Endothelial cell of umbilical vein (primary cell): ENCODE results near the gene C19orf67. TPM values are rescaled to one million over a fixed set of nuclear protein-coding genes. Genes with fewer than 3 reads are reported as not detected.

Source experiments
- BruUV-seq: library from RNA; stranded (reverse); fragments of 400-500 nt; replicated peaks from 2 replicates; lab custom pipeline; 2021; lab: Mats Ljungman, UMichigan
- CTCF ChIA-PET: fragments of 300-600, 350-600 bp; sonication (Branson Sonifier 250); formaldehyde crosslinking; loops from one replicate; lab custom pipeline; 2021; ENCODE audit warnings: antibody characterized with exemption, inconsistent platforms; lab: Charles Lee
- POLR2A ChIA-PET: fragments of 300-600, 350-600 bp; sonication (Branson Sonifier 250); formaldehyde crosslinking; loops from one replicate; lab custom pipeline; 2021; ENCODE audit warnings: antibody characterized with exemption, inconsistent platforms; lab: Charles Lee
- DNase-seq: peaks from one replicate; pipeline ENCODE4 v3.0.0-alpha.2; 2011; ENCODE audit warnings: low read depth, low spot score
- FAIRE-seq: peaks from 2 replicates; lab custom pipeline; 2011; peaks lifted over from hg19 to GRCh38; lab: Jason Lieb, UNC
- H2AFZ ChIP-seq: 2 replicates; pipeline ENCODE4 v1.6.0; 2012; ENCODE audit warnings: low read depth, low read length, control low read depth, inconsistent platforms
- H3K27ac ChIP-seq: 2 replicates; pipeline ENCODE4 v1.5.1; 2011; ENCODE audit warnings: low read depth, mild to moderate bottlenecking, control low read depth, low read length, moderate library complexity; ENCODE audit not compliant: insufficient read depth
- H3K27me3 ChIP-seq, 2 experiments: 2 replicates each; pipeline versions ENCODE4 v1.6.0 to v1.6.1; 2011; ENCODE audit warnings: low read length in 2 of 2, mixed read lengths in 1 of 2; ENCODE audit not compliant: control insufficient read depth in 2 of 2, insufficient read depth in 2 of 2
- H3K36me3 ChIP-seq, 2 experiments: 2 replicates in 1 of 2; 3 replicates in 1 of 2; pipeline ENCODE4 v1.5.1; 2011; ENCODE audit warnings: low read length in 2 of 2, mild to moderate bottlenecking in 1 of 2, moderate library complexity in 1 of 2; ENCODE audit not compliant: control insufficient read depth in 2 of 2, insufficient read depth in 2 of 2; ENCODE audit errors: extremely low read depth in 1 of 2
- H3K4me1 ChIP-seq: 3 replicates; pipeline ENCODE4 v1.5.1; 2011; ENCODE audit warnings: mild to moderate bottlenecking, low read length; ENCODE audit not compliant: control insufficient read depth, insufficient read depth; ENCODE audit errors: extremely low read depth
- H3K4me2 ChIP-seq: 2 replicates; pipeline ENCODE4 v1.6.1; 2011; ENCODE audit warnings: low read length, control low read depth, mixed read lengths; ENCODE audit not compliant: insufficient read depth
- H3K4me3 ChIP-seq, 3 experiments: fragments of 200-600 bp in 1 of 3; sonication (generic), shearing (Covaris generic) in 1 of 3; replicated peaks in 1 of 3; 2 replicates each; pipeline ENCODE4 v1.5.1; 2011 to 2016; ENCODE audit warnings: control low read depth in 3 of 3, low read length in 3 of 3, mild to moderate bottlenecking in 2 of 3, inconsistent platforms in 1 of 3, low read depth in 1 of 3, moderate library complexity in 1 of 3; ENCODE audit not compliant: insufficient read depth in 1 of 3
- H3K79me2 ChIP-seq: 2 replicates; pipeline ENCODE4 v1.6.0; 2012; ENCODE audit warnings: low read length, inconsistent platforms; ENCODE audit not compliant: control insufficient read depth, insufficient read depth
- H3K9ac ChIP-seq: replicated peaks from 2 replicates; pipeline ENCODE3; 2011; ENCODE audit warnings: low read length, control low read depth; ENCODE audit not compliant: insufficient read depth; ENCODE audit errors: extremely low read depth
- H3K9me1 ChIP-seq: replicated peaks from 3 replicates; pipeline ENCODE4 v1.6.0; 2011; ENCODE audit warnings: mild to moderate bottlenecking, low read length; ENCODE audit not compliant: control insufficient read depth, insufficient read depth; ENCODE audit errors: extremely low read depth
- H3K9me3 ChIP-seq: replicated peaks from 2 replicates; pipeline ENCODE4 v1.5.1; 2012; ENCODE audit warnings: low read length, inconsistent platforms; ENCODE audit not compliant: control insufficient read depth, insufficient read depth
- H4K20me1 ChIP-seq: replicated peaks from 2 replicates; pipeline ENCODE3; 2011; ENCODE audit warnings: mild to moderate bottlenecking, low read length; ENCODE audit not compliant: control insufficient read depth, insufficient read depth; ENCODE audit errors: extremely low read depth
- CTCF ChIP-seq, 2 donors: IDR thresholded peaks; 1 replicate in 1 of 2; 2 replicates in 1 of 2; pipeline ENCODE4 v1.5.1; 2011; ENCODE audit warnings: low read length in 2 of 2, mild to moderate bottlenecking in 2 of 2, moderate library complexity in 2 of 2, control low read depth in 1 of 2, inconsistent platforms in 1 of 2, low read depth in 1 of 2; ENCODE audit not compliant: insufficient read depth in 1 of 2; ENCODE audit errors: extremely low read depth in 1 of 2
- EZH2 ChIP-seq: IDR thresholded peaks from 2 replicates; pipeline ENCODE4 v1.6.1; 2012; ENCODE audit warnings: borderline replicate concordance, low read depth, mild to moderate bottlenecking, moderate library complexity, low read length, inconsistent platforms; ENCODE audit not compliant: severe bottlenecking
- FOS ChIP-seq: IDR thresholded peaks from 2 replicates; pipeline ENCODE4 v1.6.1; 2011; ENCODE audit warnings: mild to moderate bottlenecking, low read length, moderate library complexity, borderline replicate concordance; ENCODE audit not compliant: insufficient read depth
- GATA2 ChIP-seq: IDR thresholded peaks from 2 replicates; pipeline ENCODE4 v1.7.0; 2011; ENCODE audit warnings: low read depth, mild to moderate bottlenecking, moderate library complexity, mixed read lengths, low read length; ENCODE audit not compliant: insufficient read length, insufficient read depth
- JUN ChIP-seq: IDR thresholded peaks from 2 replicates; pipeline ENCODE4 v1.6.1; 2011; ENCODE audit warnings: borderline replicate concordance, low read depth; ENCODE audit not compliant: insufficient read length, insufficient read depth
- MAX ChIP-seq: IDR thresholded peaks from 2 replicates; pipeline ENCODE4 v1.6.1; 2011; ENCODE audit not compliant: insufficient read depth, insufficient read length
- MYC ChIP-seq: IDR thresholded peaks from one replicate; pipeline ENCODE4 v1.6.1; 2011; ENCODE audit warnings: mild to moderate bottlenecking, low read depth, low read length
- POLR2A ChIP-seq: IDR thresholded peaks from 2 replicates; pipeline ENCODE4 v1.6.1; 2012; ENCODE audit warnings: low read depth, mild to moderate bottlenecking, control low read depth, low read length
- POLR2AphosphoS5 ChIP-seq: IDR thresholded peaks from 2 replicates; pipeline ENCODE4 v1.6.1; 2012; ENCODE audit warnings: low read depth, mild to moderate bottlenecking, control low read depth, low read length, moderate library complexity; ENCODE audit not compliant: insufficient read depth
- dilution Hi-C: fragments of 300-500 bp; cut with MboI; formaldehyde crosslinking; loops from one replicate; pipeline ENCODE4 v1.15.0; 2019; ENCODE audit warnings: low sequenced_read_pairs; ENCODE audit not compliant: extremely low pct_ligation_motif_present
- intact Hi-C: fragments of 100-400 bp; cut with micrococcal nuclease; formaldehyde crosslinking; loops from one replicate; pipeline ENCODE4 v1.10.0; 2022
- polyA plus RNA-seq, 4 experiments: library from polyadenylated mRNA; depleted of rRNA in 3 of 4; stranded (reverse) in 3 of 4; unstranded in 1 of 4; fragments of >200 nt; gene quantifications; 2 replicates each; pipeline versions ENCODE4 v1.2.1 to v1.2.3, GENCODE V29; 2011 to 2012; ENCODE audit warnings: missing spikeins in 1 of 4
- total RNA-seq: library from RNA; stranded (reverse); gene quantifications from 2 replicates; pipeline ENCODE4 v1.2.3, GENCODE V29; 2021

Gene C19orf67
- total and polyA plus RNA-seq, 2 donors (not counting 3 experiments of a cell fraction or from before 2014, with no cell fraction given), result 0.55 TPM; not detected in 1

GRCh38 chr19:14056069-14056666, 29.4 kb downstream of the C19orf67 start:
- no peaks in the 10 kb centered on the region for H3K36me3 ChIP-seq
- intact Hi-C loops (loop anchor here (5.0 kb wide), 1 partner anchor 174 kb away; no protein-coding TSS in a partner anchor), dilution Hi-C loops (no loop called here)
- no peak overlapping the region for H3K4me2 ChIP-seq
- no TSS peak for BruUV-seq
- H4K20me1 ChIP-seq, result no peaks in the 10 kb centered on the region
- no peaks in the 10 kb centered on the region for H3K4me1 ChIP-seq
- H3K9me1 ChIP-seq, result no peaks in the 10 kb centered on the region
- CTCF ChIA-PET, result interaction anchor here (0.9 to 4.6 kb wide), 4 partner anchors 12 to 178 kb away, joined by 3 to 24 read pairs (median 4); partner anchors contain the start of genes MISP3 and NANOS3
- DNase-seq (no peak), FAIRE-seq (no peak)
- no peaks in the 10 kb centered on the region for H3K9me3 ChIP-seq
- H3K27ac ChIP-seq, result no peak overlapping the region
- POLR2A ChIA-PET, result interaction anchor here (0.6 kb wide), 1 partner anchor 155 kb away, joined by 3 read pairs; no protein-coding TSS in a partner anchor
- H3K9ac ChIP-seq, result no peak overlapping the region
- H3K4me3 ChIP-seq, result no peak overlapping the region
- TF ChIP-seq CTCF (IDR thresholded peaks at IDR 0.05; ENCODE audit: extremely low read depth in 1 of 2, insufficient read depth in 1 of 2, low read depth in 1 of 2, low read length in 2 of 2), result no peak
- TF ChIP-seq MYC, result no peak
- no peak for TF ChIP-seq GATA2
- no peak for TF ChIP-seq POLR2AphosphoS5
- no peak for TF ChIP-seq JUN
- TF ChIP-seq MAX, result no peak
- no peak for TF ChIP-seq FOS
- TF ChIP-seq POLR2A, result no peak
- TF ChIP-seq EZH2, result no peak
- no peak overlapping the region for H2AFZ ChIP-seq
- peaks cover 7 to 8% of the 10 kb centered on the region in 2 experiments for H3K27me3 ChIP-seq
- no peaks in the 10 kb centered on the region for H3K79me2 ChIP-seq
